ENCODE results near the gene SELE.

SELE gene

GRCh38 chr1:169753549-169753948 is 19.7 kb upstream of the SELE start:
- no peaks in the 10 kb centered on the region for H3K36me3 ChIP-seq (ENCODE audit: control insufficient read depth, insufficient read depth, low read length)
- no peak for DNase-seq (ENCODE audit: extremely low read depth, insufficient read length)
- no peaks in the 10 kb centered on the region for H3K27me3 ChIP-seq (replicated peaks; ENCODE audit: control insufficient read depth, insufficient read depth, low read length)
- TF ChIP-seq CTCF (IDR thresholded peaks at IDR 0.05; ENCODE audit: insufficient read depth, low read length, poor library complexity, severe bottlenecking): no peak
- no peak overlapping the region for H3K4me3 ChIP-seq (replicated peaks; ENCODE audit: low read depth, low read length)

GRCh38 chr1:169750041-169750440 is 16.2 kb upstream of the SELE start:
- no peak for DNase-seq (ENCODE audit: extremely low read depth, insufficient read length)
- Histone ChIP-seq H3K36me3 (ENCODE audit: control insufficient read depth, insufficient read depth, low read length) (no peaks in the 10 kb centered on the region), H3K27me3 (replicated peaks; ENCODE audit: control insufficient read depth, insufficient read depth, low read length) (no peaks in the 10 kb centered on the region), H3K4me3 (replicated peaks; ENCODE audit: low read depth, low read length) (no peak overlapping the region)
- TF ChIP-seq CTCF (IDR thresholded peaks at IDR 0.05; ENCODE audit: insufficient read depth, low read length, poor library complexity, severe bottlenecking): no peak

- TF ChIP-seq CTCF (IDR thresholded peaks at IDR 0.05; ENCODE audit: insufficient read depth, low read length, poor library complexity, severe bottlenecking): no peak
- H3K36me3 ChIP-seq (ENCODE audit: control insufficient read depth, insufficient read depth, low read length): no peaks in the 10 kb centered on the region
- H3K4me3 ChIP-seq (replicated peaks; ENCODE audit: low read depth, low read length): no peak overlapping the region
- H3K27me3 ChIP-seq (replicated peaks; ENCODE audit: control insufficient read depth, insufficient read depth, low read length): no peaks in the 10 kb centered on the region
- DNase-seq (ENCODE audit: extremely low read depth, insufficient read length): no peak
Observed at GRCh38 chr1:169746550-169746949, 12.7 kb upstream of the SELE start.

- H3K4me3 ChIP-seq (replicated peaks; ENCODE audit: low read depth, low read length): no peak overlapping the region
- no peak for TF ChIP-seq CTCF (IDR thresholded peaks at IDR 0.05; ENCODE audit: insufficient read depth, low read length, poor library complexity, severe bottlenecking)
- no peaks in the 10 kb centered on the region for H3K36me3 ChIP-seq (ENCODE audit: control insufficient read depth, insufficient read depth, low read length)
- H3K27me3 ChIP-seq (replicated peaks; ENCODE audit: control insufficient read depth, insufficient read depth, low read length): no peaks in the 10 kb centered on the region
- DNase-seq (ENCODE audit: extremely low read depth, insufficient read length): no peak
Observed at GRCh38 chr1:169745015-169745861, 11.4 kb upstream of the SELE start.

GRCh38 chr1:169741666-169742394 is 8.0 kb upstream of the SELE start:
- H3K36me3 ChIP-seq (ENCODE audit: control insufficient read depth, insufficient read depth, low read length): no peaks in the 10 kb centered on the region
- TF ChIP-seq CTCF (IDR thresholded peaks at IDR 0.05; ENCODE audit: insufficient read depth, low read length, poor library complexity, severe bottlenecking): no peak
- H3K4me3 ChIP-seq (replicated peaks; ENCODE audit: low read depth, low read length): no peak overlapping the region
- no peak for DNase-seq (ENCODE audit: extremely low read depth, insufficient read length)
- H3K27me3 ChIP-seq (replicated peaks; ENCODE audit: control insufficient read depth, insufficient read depth, low read length): no peaks in the 10 kb centered on the region; the same call in 1 of the 2 replicates
